SK-N-SH (cell line): Measurements from ENCODE around the gene TEKT2. TPM values are rescaled to one million over a fixed set of nuclear protein-coding genes. Genes with fewer than 3 reads are reported as not detected.

Experiments
- CTCF ChIA-PET: fragments of 300-600, 350-600 bp; formaldehyde crosslinking; extraction: SDS; loops from one replicate; lab custom pipeline; 2021; lab: Yijun Ruan, JAX
- POLR2A ChIA-PET: fragments of 350-600 bp; sonication (Branson Sonifier 250); formaldehyde crosslinking; extraction: SDS; loops from one replicate; lab custom pipeline; 2020; ENCODE audit warnings: antibody characterized with exemption, inconsistent platforms; lab: Yijun Ruan, JAX
- DNase-seq: peaks from one replicate; pipeline ENCODE4 v3.0.0; 2012
- H2AFZ ChIP-seq: fragments of 200-600 bp; sonication (generic); 2 replicates; pipeline ENCODE4 v1.8.1; 2016; ENCODE audit warnings: antibody characterized with exemption, mild to moderate bottlenecking, low read depth
- H3F3A ChIP-seq: fragments of 200-600 bp; sonication (generic); replicated peaks from 2 replicates; pipeline ENCODE3; 2016; ENCODE audit warnings: antibody characterized with exemption, mild to moderate bottlenecking; ENCODE audit not compliant: insufficient read depth
- H3K27ac ChIP-seq, 2 experiments: fragments of 200-500 bp in 1 of 2; fragments of 200-600 bp in 1 of 2; sonication (Bioruptor generic) in 1 of 2; sonication (generic), shearing (Covaris generic) in 1 of 2; 2 replicates each; pipeline versions ENCODE4 v1.5.1 to v1.6.1; 2014 to 2016; ENCODE audit warnings: low read depth in 2 of 2, inconsistent platforms in 1 of 2, low read length in 1 of 2, mild to moderate bottlenecking in 1 of 2, mixed read lengths in 1 of 2
- H3K27me3 ChIP-seq: fragments of 200-600 bp; sonication (generic), shearing (Covaris generic); 2 replicates; pipeline ENCODE4 v1.6.1; 2016; ENCODE audit warnings: mixed run types; ENCODE audit not compliant: insufficient read depth
- H3K36me3 ChIP-seq, 2 experiments: fragments of 200-500 bp in 1 of 2; fragments of 200-600 bp in 1 of 2; sonication (Bioruptor generic) in 1 of 2; sonication (generic) in 1 of 2; replicated peaks in 1 of 2; 2 replicates each; pipeline versions ENCODE3 to v1.5.1; 2014 to 2016; ENCODE audit warnings: low read length in 1 of 2, mild to moderate bottlenecking in 1 of 2; ENCODE audit not compliant: insufficient read depth in 2 of 2, control insufficient read depth in 1 of 2
- H3K4me1 ChIP-seq, 2 experiments: fragments of 200-500 bp in 1 of 2; fragments of 200-600 bp in 1 of 2; sonication (Bioruptor generic) in 1 of 2; sonication (generic), shearing (Covaris generic) in 1 of 2; 2 replicates each; pipeline versions ENCODE4 v1.5.1 to v1.6.1; 2014 to 2016; ENCODE audit warnings: low read depth in 1 of 2, low read length in 1 of 2, mixed run types in 1 of 2; ENCODE audit not compliant: insufficient read depth in 2 of 2, control insufficient read depth in 1 of 2
- H3K4me2 ChIP-seq: fragments of 200-600 bp; sonication (generic), shearing (Covaris generic); 2 replicates; pipeline ENCODE4 v1.6.1; 2017; ENCODE audit warnings: mixed run types
- H3K4me3 ChIP-seq, 2 experiments: fragments of 200-500 bp in 1 of 2; fragments of 200-600 bp in 1 of 2; sonication (Bioruptor generic) in 1 of 2; sonication (generic), shearing (Covaris generic) in 1 of 2; 2 replicates each; pipeline versions ENCODE4 v1.5.1 to v1.8.1; 2014 to 2016; ENCODE audit warnings: low read depth in 2 of 2, inconsistent platforms in 1 of 2, low read length in 1 of 2, mild to moderate bottlenecking in 1 of 2, mixed read lengths in 1 of 2, moderate library complexity in 1 of 2
- H3K79me2 ChIP-seq: fragments of 200-600 bp; sonication (generic); 2 replicates; pipeline ENCODE4 v1.8.1; 2017; ENCODE audit warnings: mild to moderate bottlenecking; ENCODE audit not compliant: insufficient read depth
- H3K9ac ChIP-seq: fragments of 200-600 bp; sonication (generic); 2 replicates; pipeline ENCODE4 v1.6.1; 2017; ENCODE audit warnings: mixed run types
- H3K9me2 ChIP-seq: fragments of 200-600 bp; sonication (generic); 2 replicates; pipeline ENCODE4 v1.6.1; 2017; ENCODE audit warnings: mixed run types
- H3K9me3 ChIP-seq: fragments of 200-600 bp; sonication (generic); 2 replicates; pipeline ENCODE4 v1.6.1; 2017; ENCODE audit warnings: mixed run types, mild to moderate bottlenecking, moderate library complexity
- H4K20me1 ChIP-seq: fragments of 200-600 bp; sonication (generic); 2 replicates; pipeline ENCODE4 v1.6.1; 2017; ENCODE audit warnings: mild to moderate bottlenecking, mixed run types; ENCODE audit not compliant: insufficient read depth
- EP300 ChIP-seq, 2 experiments: IDR thresholded peaks; 2 replicates each; pipeline versions ENCODE4 v1.4.0 to v1.6.1; 2012; ENCODE audit warnings: borderline replicate concordance in 1 of 2, low read depth in 1 of 2, low read length in 1 of 2
- FOXM1 ChIP-seq: IDR thresholded peaks from 2 replicates; pipeline ENCODE4 v1.4.0; 2012; ENCODE audit warnings: low read depth, mild to moderate bottlenecking
- GABPA ChIP-seq: IDR thresholded peaks from 2 replicates; pipeline ENCODE4 v1.4.0; 2012; ENCODE audit warnings: low read depth, mild to moderate bottlenecking
- MEF2A ChIP-seq: IDR thresholded peaks from 2 replicates; pipeline ENCODE4 v1.4.0; 2012; ENCODE audit warnings: low read depth, borderline replicate concordance
- MXI1 ChIP-seq: IDR thresholded peaks from 2 replicates; pipeline ENCODE4 v1.6.1; 2012; ENCODE audit warnings: mild to moderate bottlenecking, low read depth, low read length, improper control_type of control experiment
- NRF1 ChIP-seq: IDR thresholded peaks from 2 replicates; pipeline ENCODE4 v1.6.1; 2012; ENCODE audit warnings: low read depth, mild to moderate bottlenecking, low read length
- PBX3 ChIP-seq: IDR thresholded peaks from 2 replicates; pipeline ENCODE4; 2012
- RCOR1 ChIP-seq: fragments of 150-350 bp; IDR thresholded peaks from 2 replicates; pipeline ENCODE4 v1.6.1; 2017; ENCODE audit warnings: antibody characterized with exemption, low read length
- RFX5 ChIP-seq: IDR thresholded peaks from 2 replicates; pipeline ENCODE4 v1.6.1; 2012; ENCODE audit warnings: mild to moderate bottlenecking, improper control_type of control experiment, low read length
- RXRA ChIP-seq: IDR thresholded peaks from 2 replicates; pipeline ENCODE4 v1.4.0; 2012; ENCODE audit warnings: low read depth, mild to moderate bottlenecking, borderline replicate concordance
- SIN3A ChIP-seq: IDR thresholded peaks from 2 replicates; pipeline ENCODE4 v1.6.1; 2012; ENCODE audit warnings: low read depth, mild to moderate bottlenecking, low read length, moderate library complexity, borderline replicate concordance
- TAF1 ChIP-seq: IDR thresholded peaks from 2 replicates; pipeline ENCODE4 v1.6.1; 2012; ENCODE audit warnings: low read depth, mild to moderate bottlenecking, low read length, moderate library complexity, borderline replicate concordance
- USF1 ChIP-seq: IDR thresholded peaks from 2 replicates; pipeline ENCODE4 v1.4.0; 2012; ENCODE audit warnings: low read depth, borderline replicate concordance
- USF2 ChIP-seq: fragments of 150-350 bp; IDR thresholded peaks from 2 replicates; pipeline ENCODE4 v1.6.1; 2017; ENCODE audit warnings: antibody characterized with exemption, low read length, low read depth, borderline replicate concordance
- ZBTB33 ChIP-seq: IDR thresholded peaks from 2 replicates; pipeline ENCODE4 v1.4.0; 2012; ENCODE audit warnings: low read depth, borderline replicate concordance
- WGBS: methylation state at CpG from one replicate; pipeline ENCODE4 v1.1.6; 2017; ENCODE audit warnings: low lambda C conversion rate; 5-methylcytosine and 5-hydroxymethylcytosine counted together
- polyA plus RNA-seq, 3 experiments: library from polyadenylated mRNA; depleted of rRNA; stranded (reverse); fragments of >200 nt; gene quantifications; 2 replicates each; pipeline ENCODE4 v1.2.3, GENCODE V29; 2012

Gene TEKT2
- polyA plus RNA-seq, 1 of the 3 experiments (the other 2 are of a cell fraction), result 1.2 TPM

GRCh38 chr1:36080236-36080635, 3.7 kb upstream of the TEKT2 start:
- POLR2A ChIA-PET, result no interaction called here
- Histone ChIP-seq H3F3A (peaks cover 6% of the 10 kb centered on the region), H3K79me2 (no peaks in the 10 kb centered on the region)
- 57% methylated on average over 3 of the region's 3 CpGs for WGBS
- TF ChIP-seq USF2 (no peak), ZBTB33 (no peak), RFX5 (no peak), NRF1 (no peak), GABPA (no peak), SIN3A (no peak), MEF2A (no peak), PBX3 (no peak)
- TF ChIP-seq, all 33 proteins: peak for 0
- Histone ChIP-seq H4K20me1 (no peaks in the 10 kb centered on the region), H3K4me3 (no peak overlapping the region), H3K9me2 (no peaks in the 10 kb centered on the region), H3K4me1 (peaks cover 0 to 8% of the 10 kb centered on the region in 2 experiments; a peak in 1 of 4 replicates), H3K9me3 (no peaks in the 10 kb centered on the region), H2AFZ (0 out of 2 replicates have a peak overlapping the region, but pooled peaks have one; percentile 51), H3K36me3 (no peaks in the 10 kb centered on the region), H3K27me3 (no peaks in the 10 kb centered on the region), H3K9ac (no peak overlapping the region), H3K4me2 (no peak overlapping the region), H3K27ac (no peak overlapping the region)
- no peak for DNase-seq
- CTCF ChIA-PET, result no interaction called here

GRCh38 chr1:36080801-36081200, 3.1 kb upstream of the TEKT2 start:
- no peaks in the 10 kb centered on the region for H4K20me1 ChIP-seq
- H3K4me1 ChIP-seq, result peaks cover 0 to 8% of the 10 kb centered on the region in 2 experiments; a peak in 1 of 4 replicates
- ChIA-PET CTCF (no interaction called here), POLR2A (no interaction called here)
- no peak overlapping the region for H3K4me3 ChIP-seq
- no peaks in the 10 kb centered on the region for H3K27me3 ChIP-seq
- H3K4me2 ChIP-seq, result no peak overlapping the region
- H3F3A ChIP-seq, result peaks cover 6% of the 10 kb centered on the region
- no peaks in the 10 kb centered on the region for H3K36me3 ChIP-seq
- no peak for DNase-seq
- H3K9me3 ChIP-seq, result no peaks in the 10 kb centered on the region
- H3K9ac ChIP-seq, result no peak overlapping the region
- no peak overlapping the region for H2AFZ ChIP-seq
- no peak overlapping the region for H3K27ac ChIP-seq
- WGBS, result 90% methylated on average over 6 of the region's 6 CpGs
- no peaks in the 10 kb centered on the region for H3K79me2 ChIP-seq
- H3K9me2 ChIP-seq, result no peaks in the 10 kb centered on the region
- TF ChIP-seq RCOR1, result no peak
- no peak for TF ChIP-seq TAF1
- no peak for TF ChIP-seq MXI1
- no peak for TF ChIP-seq USF1
- no peak for TF ChIP-seq ZBTB33
- TF ChIP-seq RXRA, result no peak
- no peak for TF ChIP-seq FOXM1
- TF ChIP-seq EP300 (IDR thresholded peaks at IDR 0.05; ENCODE audit: borderline replicate concordance in 1 of 2, low read depth in 1 of 2, low read length in 1 of 2), result no peak
- TF ChIP-seq, all 33 proteins: peak for 0
